Body of pancreas (tissue), 4 donors: ENCODE measurements around the gene TTC28.

Experiments
- POLR2A ChIP-seq, 3 donors: fragments of 450-650 bp; IDR thresholded peaks; one replicate each; pipeline ENCODE4 v1.6.1; 2016; ENCODE audit warnings: antibody characterized with exemption in 3 of 3, mild to moderate bottlenecking in 2 of 3
- TF ChIP-seq, protein P1 (sequence below), 7 experiments: fragments of 450-650 bp in 4 of 7; fragments of 200-600 bp in 3 of 7; sonication (generic) in 3 of 7; IDR thresholded peaks; one replicate each; pipeline ENCODE4 v1.5.1; 2016 to 2019; ENCODE audit warnings: antibody characterized with exemption in 7 of 7

DNA sequence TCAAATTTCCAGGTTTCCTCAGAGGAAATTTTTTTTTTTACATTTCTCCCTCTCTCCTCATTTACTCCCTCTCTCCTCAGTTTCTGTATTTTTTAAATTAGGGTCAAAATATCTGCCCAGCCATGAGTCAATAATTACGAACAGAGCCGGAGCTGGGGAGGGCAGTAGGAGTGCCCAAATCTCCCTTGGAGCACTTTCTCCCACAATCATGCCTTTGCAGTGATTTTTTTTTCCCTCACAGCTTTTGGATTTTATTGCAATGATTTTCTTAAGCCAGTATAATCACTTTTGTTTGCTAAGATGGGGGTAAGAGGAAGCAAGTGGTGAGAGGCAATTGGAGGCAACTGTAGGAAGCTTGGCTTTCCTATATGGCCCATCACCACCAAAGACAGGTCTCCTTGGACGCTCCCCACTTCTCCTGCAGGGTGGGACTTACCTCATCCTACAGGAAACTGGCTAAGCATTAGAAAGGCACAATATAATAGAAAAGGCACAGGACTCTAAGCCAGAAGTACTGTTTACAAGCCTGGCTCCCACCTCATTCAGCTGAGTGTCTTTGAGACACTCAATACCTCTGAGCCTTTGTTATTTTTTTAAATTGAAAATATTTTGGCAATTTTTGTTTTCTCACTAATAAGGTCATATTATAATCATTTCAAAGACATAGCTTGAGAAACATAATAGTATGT lies 568.0 kb downstream of the TTC28 start:
- TF ChIP-seq, protein P1, sequence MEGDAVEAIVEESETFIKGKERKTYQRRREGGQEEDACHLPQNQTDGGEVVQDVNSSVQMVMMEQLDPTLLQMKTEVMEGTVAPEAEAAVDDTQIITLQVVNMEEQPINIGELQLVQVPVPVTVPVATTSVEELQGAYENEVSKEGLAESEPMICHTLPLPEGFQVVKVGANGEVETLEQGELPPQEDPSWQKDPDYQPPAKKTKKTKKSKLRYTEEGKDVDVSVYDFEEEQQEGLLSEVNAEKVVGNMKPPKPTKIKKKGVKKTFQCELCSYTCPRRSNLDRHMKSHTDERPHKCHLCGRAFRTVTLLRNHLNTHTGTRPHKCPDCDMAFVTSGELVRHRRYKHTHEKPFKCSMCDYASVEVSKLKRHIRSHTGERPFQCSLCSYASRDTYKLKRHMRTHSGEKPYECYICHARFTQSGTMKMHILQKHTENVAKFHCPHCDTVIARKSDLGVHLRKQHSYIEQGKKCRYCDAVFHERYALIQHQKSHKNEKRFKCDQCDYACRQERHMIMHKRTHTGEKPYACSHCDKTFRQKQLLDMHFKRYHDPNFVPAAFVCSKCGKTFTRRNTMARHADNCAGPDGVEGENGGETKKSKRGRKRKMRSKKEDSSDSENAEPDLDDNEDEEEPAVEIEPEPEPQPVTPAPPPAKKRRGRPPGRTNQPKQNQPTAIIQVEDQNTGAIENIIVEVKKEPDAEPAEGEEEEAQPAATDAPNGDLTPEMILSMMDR (IDR thresholded peaks at IDR 0.05) = no peak
- TF ChIP-seq POLR2A (IDR thresholded peaks at IDR 0.05) = no peak
